HepG2 (cell line): ENCODE data around the gene INTS3. TPM values are rescaled to one million over a fixed set of nuclear protein-coding genes. Genes with fewer than 3 reads are reported as not detected.

Experiments used
- ELF1 ChIP-seq: sonication (generic); formaldehyde crosslinking; IDR thresholded peaks from 2 replicates; pipeline ENCODE4 v1.4.0; 2020; ENCODE audit warnings: missing genetic modification reagents
- ELF3 ChIP-seq: IDR thresholded peaks from 2 replicates; pipeline ENCODE4 v1.6.1; 2016; ENCODE audit warnings: missing genetic modification reagents, missing compliant biosample characterization
- ELF4 ChIP-seq: sonication (generic); formaldehyde crosslinking; IDR thresholded peaks from 2 replicates; pipeline ENCODE4 v1.5.0; 2020; ENCODE audit warnings: missing genetic modification reagents, mild to moderate bottlenecking, moderate library complexity, borderline replicate concordance
- HNRNPLL ChIP-seq: fragments of 200-400 bp; formaldehyde crosslinking; IDR thresholded peaks from 2 replicates; pipeline ENCODE4 v1.6.1; 2017; ENCODE audit warnings: mild to moderate bottlenecking, low read depth, low read length; ENCODE audit not compliant: poor library complexity, severe bottlenecking
- LCORL ChIP-seq, 2 experiments: fragments of 450-650 bp in 1 of 2; sonication (generic) in 1 of 2; formaldehyde crosslinking in 1 of 2; IDR thresholded peaks; 2 replicates each; pipeline versions ENCODE4 v1.5.0 to v1.6.1; 2017 to 2020; ENCODE audit warnings: antibody characterized with exemption in 1 of 2, missing genetic modification reagents in 1 of 2
- MTF2 ChIP-seq: sonication (generic); formaldehyde crosslinking; IDR thresholded peaks from 2 replicates; pipeline ENCODE4 v1.5.0; 2020; ENCODE audit warnings: missing genetic modification reagents, borderline replicate concordance
- NR0B2 ChIP-seq: sonication (generic); formaldehyde crosslinking; IDR thresholded peaks from 2 replicates; pipeline ENCODE4 v1.4.0; 2020; ENCODE audit warnings: mild to moderate bottlenecking, missing genetic modification reagents
- NRL ChIP-seq: sonication (generic); formaldehyde crosslinking; IDR thresholded peaks from 2 replicates; pipeline ENCODE4 v1.5.0; 2020; ENCODE audit warnings: missing genetic modification reagents, mild to moderate bottlenecking, moderate library complexity, borderline replicate concordance
- PRPF4 ChIP-seq: fragments of 200-400 bp; formaldehyde crosslinking; IDR thresholded peaks from 2 replicates; pipeline ENCODE4 v1.6.1; 2016; ENCODE audit warnings: low read length, low read depth; ENCODE audit not compliant: poor library complexity, severe bottlenecking
- RBFOX2 ChIP-seq: fragments of 200-400 bp; formaldehyde crosslinking; IDR thresholded peaks from 2 replicates; pipeline ENCODE4 v1.6.1; 2017; ENCODE audit warnings: low read depth, mild to moderate bottlenecking, low read length
- SIN3B ChIP-seq: fragments of 150-350 bp; IDR thresholded peaks from 2 replicates; pipeline ENCODE4 v1.6.1; 2014; ENCODE audit warnings: low read length
- TBX3 ChIP-seq: fragments of 450-650 bp; IDR thresholded peaks from 2 replicates; pipeline ENCODE4 v1.6.1; 2017; ENCODE audit warnings: antibody characterized with exemption, mild to moderate bottlenecking, inconsistent platforms, borderline replicate concordance
- TFAP4 ChIP-seq: sonication (generic); IDR thresholded peaks from 2 replicates; pipeline ENCODE4 v1.6.1; 2016; ENCODE audit warnings: low read depth, borderline replicate concordance
- THAP9 ChIP-seq: sonication (generic); formaldehyde crosslinking; IDR thresholded peaks from 2 replicates; pipeline ENCODE4; 2020; ENCODE audit warnings: missing genetic modification reagents, mild to moderate bottlenecking, borderline replicate concordance
- ZBTB3 ChIP-seq: sonication (generic); formaldehyde crosslinking; IDR thresholded peaks from 2 replicates; pipeline ENCODE4 v1.4.0; 2020; ENCODE audit warnings: low read depth, mild to moderate bottlenecking, moderate library complexity, missing genetic modification reagents, borderline replicate concordance
- ZEB1 ChIP-seq: IDR thresholded peaks from 2 replicates; pipeline ENCODE4 v1.6.1; 2012; ENCODE audit warnings: mild to moderate bottlenecking, low read depth, inconsistent platforms; ENCODE audit not compliant: insufficient replicate concordance
- ZMAT3 ChIP-seq: sonication (generic); formaldehyde crosslinking; conservative IDR thresholded peaks from 2 replicates; pipeline ENCODE4 v1.7.0; 2021; ENCODE audit warnings: missing genetic modification reagents
- ZNF235 ChIP-seq: sonication (generic); formaldehyde crosslinking; IDR thresholded peaks from 2 replicates; pipeline ENCODE4 v1.8.1; 2023; ENCODE audit warnings: mild to moderate bottlenecking, missing genetic modification reagents, borderline replicate concordance
- ZNF335 ChIP-seq: sonication (generic); formaldehyde crosslinking; IDR thresholded peaks from 2 replicates; pipeline ENCODE4 v1.4.0; 2020; ENCODE audit warnings: missing genetic modification reagents
- ZNF367 ChIP-seq: sonication (generic); formaldehyde crosslinking; IDR thresholded peaks from 2 replicates; pipeline ENCODE4 v1.4.0; 2020; ENCODE audit warnings: missing genetic modification reagents, borderline replicate concordance
- ZNF510 ChIP-seq: sonication (generic); formaldehyde crosslinking; IDR thresholded peaks from 2 replicates; pipeline ENCODE4 v1.4.0; 2020; ENCODE audit warnings: low read depth, mild to moderate bottlenecking, missing genetic modification reagents
- ZNF512B ChIP-seq: sonication (generic); formaldehyde crosslinking; IDR thresholded peaks from 2 replicates; pipeline ENCODE4 v1.5.1; 2020; ENCODE audit warnings: missing genetic modification reagents, mild to moderate bottlenecking, borderline replicate concordance
- polyA plus RNA-seq, 8 experiments: library from polyadenylated mRNA; depleted of rRNA in 3 of 8; stranded (reverse) in 7 of 8; unstranded in 1 of 8; fragments of >200 nt; fragmentation: Illumina TruSeq in 4 of 8; extraction: Trizol in 4 of 8; gene quantifications; 2 replicates each; pipeline versions ENCODE4 v1.2.1 to v1.2.3, GENCODE V29; 2011 to 2016; ENCODE audit warnings: low read depth in 4 of 8, missing spikeins in 1 of 8, mixed read lengths in 1 of 8; ENCODE audit not compliant: insufficient read depth in 1 of 8
- total RNA-seq, 5 experiments: library from RNA; depleted of rRNA; stranded (reverse); fragments of >200 nt; fragmentation: Illumina TruSeq; extraction: Trizol; gene quantifications; 2 replicates each; pipeline ENCODE4 v1.2.3, GENCODE V29; 2016; ENCODE audit warnings: low read depth in 1 of 5

INTS3 gene
- total and polyA plus RNA-seq, 2 of the 13 experiments (the other 11 are each of a cell fraction or from before 2014, with no cell fraction given) = 17.2 to 27.2 TPM

- TF ChIP-seq TBX3 (peak; percentile 13; the same call in 1 of the 2 replicates), RBFOX2 (no peak), TFAP4 (peak; percentile 63; the same call in 1 of the 2 replicates), LCORL (IDR thresholded peaks at IDR 0.05) (no peak), LCORL (CRISPR knock-in tag; IDR thresholded peaks at IDR 0.05) (peak; percentile 85; the same call in 1 of the 2 replicates), ZNF510 (CRISPR knock-in tag) (no peak), ZBTB3 (CRISPR knock-in tag) (no peak), ZNF335 (CRISPR knock-in tag) (no peak), ZNF367 (no peak), SIN3B (no peak), ELF4 (no peak), PRPF4 (no peak), ELF1 (peak; percentile 55), ZNF235 (CRISPR knock-in tag) (no peak), HNRNPLL (no peak), ZNF512B (CRISPR knock-in tag) (0 out of 2 replicates have a peak, but pooled peaks have one; percentile 8), ZEB1 (peak; percentile 82), THAP9 (CRISPR knock-in tag) (no peak), NRL (CRISPR knock-in tag) (no peak), MTF2 (no peak), ZMAT3 (no peak), ELF3 (CRISPR knock-in tag) (peak; percentile 50), NR0B2 (CRISPR knock-in tag) (no peak)
These were observed 40.7 kb downstream of the INTS3 start (continued) for GRCh38 chr1:153768316-153769181.
